Parathyroid adenoma (tissue), 2 donors: Measurements from ENCODE around the gene PIEZO2.

Source experiments
- H2AFZ ChIP-seq: fragments of 300-600 bp; sonication (generic); one replicate; pipeline ENCODE4 v1.7.0; 2017; ENCODE audit warnings: antibody characterized with exemption, mild to moderate bottlenecking
- H3K27ac ChIP-seq: fragments of 300-600 bp; sonication (generic); one replicate; pipeline ENCODE4 v1.7.0; 2017
- H3K27me3 ChIP-seq: fragments of 300-600 bp; sonication (generic); one replicate; pipeline ENCODE4 v1.7.0; 2017; ENCODE audit warnings: low read length; ENCODE audit not compliant: control insufficient read depth, insufficient read depth
- H3K36me3 ChIP-seq: fragments of 300-600 bp; sonication (generic); one replicate; pipeline ENCODE4 v1.7.0; 2017; ENCODE audit warnings: low read length; ENCODE audit not compliant: control insufficient read depth, insufficient read depth
- H3K4me1 ChIP-seq: fragments of 300-600 bp; sonication (generic); one replicate; pipeline ENCODE4 v1.7.0; 2017; ENCODE audit warnings: control low read depth
- H3K4me2 ChIP-seq: fragments of 300-600 bp; sonication (generic); one replicate; pipeline ENCODE4 v1.7.0; 2017; ENCODE audit warnings: low read length
- H3K4me3 ChIP-seq: fragments of 300-600 bp; sonication (generic); one replicate; pipeline ENCODE4 v1.7.0; 2017; ENCODE audit warnings: low read depth, low read length
- H3K79me2 ChIP-seq: fragments of 300-600 bp; sonication (generic); one replicate; pipeline ENCODE4 v1.7.0; 2017; ENCODE audit warnings: control low read depth
- H3K9ac ChIP-seq: fragments of 300-600 bp; sonication (generic); one replicate; pipeline ENCODE4 v1.7.0; 2017; ENCODE audit warnings: mild to moderate bottlenecking
- H3K9me3 ChIP-seq: fragments of 300-600 bp; sonication (generic); one replicate; pipeline ENCODE4 v1.7.0; 2017; ENCODE audit warnings: low read length; ENCODE audit not compliant: control insufficient read depth
- TF ChIP-seq, protein P1 (sequence below): fragments of 300-600 bp; sonication (generic); IDR thresholded peaks from one replicate; pipeline ENCODE4 v1.7.0; 2017; ENCODE audit warnings: antibody characterized with exemption, mild to moderate bottlenecking
- donor health status: primary hyperparathyroidism.

Gene PIEZO2

DNA sequence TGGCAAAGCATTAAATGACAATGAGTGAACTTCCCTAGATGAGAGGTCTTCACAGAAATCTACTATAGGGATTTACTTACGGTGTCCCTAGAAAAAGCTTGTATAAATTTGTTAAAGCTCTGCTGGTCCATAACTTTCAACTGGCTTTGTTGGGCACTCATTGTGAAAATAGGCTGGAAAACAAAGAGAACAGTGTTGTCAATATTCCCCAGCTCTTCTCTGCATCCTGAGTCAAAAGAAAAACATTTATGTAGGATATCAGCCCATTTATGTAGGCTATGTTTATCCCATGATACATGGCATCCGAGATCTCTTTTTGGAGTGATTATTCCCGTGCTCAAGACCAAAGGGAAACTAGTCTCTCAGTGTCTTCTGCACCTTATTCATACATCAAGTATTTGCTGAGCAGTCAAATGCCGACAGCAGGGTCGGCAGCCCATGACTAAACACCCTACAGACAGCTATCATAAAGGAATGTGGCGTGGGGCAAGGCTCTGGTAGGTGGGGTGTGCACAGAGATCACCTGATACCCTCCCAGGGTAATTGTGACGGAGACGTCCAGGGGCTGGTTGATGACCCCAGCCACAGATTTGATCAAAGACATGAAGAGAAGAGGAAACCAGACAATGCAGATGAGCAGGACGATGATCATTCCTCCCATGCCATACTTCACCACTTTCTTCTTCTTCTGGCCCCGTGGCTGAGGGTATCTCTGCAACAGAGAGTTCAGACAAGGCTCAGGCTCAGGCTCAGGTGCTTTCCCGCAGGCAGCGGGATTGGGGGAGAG is 467.6 kb downstream of the PIEZO2 start:
- TF ChIP-seq, protein P1, sequence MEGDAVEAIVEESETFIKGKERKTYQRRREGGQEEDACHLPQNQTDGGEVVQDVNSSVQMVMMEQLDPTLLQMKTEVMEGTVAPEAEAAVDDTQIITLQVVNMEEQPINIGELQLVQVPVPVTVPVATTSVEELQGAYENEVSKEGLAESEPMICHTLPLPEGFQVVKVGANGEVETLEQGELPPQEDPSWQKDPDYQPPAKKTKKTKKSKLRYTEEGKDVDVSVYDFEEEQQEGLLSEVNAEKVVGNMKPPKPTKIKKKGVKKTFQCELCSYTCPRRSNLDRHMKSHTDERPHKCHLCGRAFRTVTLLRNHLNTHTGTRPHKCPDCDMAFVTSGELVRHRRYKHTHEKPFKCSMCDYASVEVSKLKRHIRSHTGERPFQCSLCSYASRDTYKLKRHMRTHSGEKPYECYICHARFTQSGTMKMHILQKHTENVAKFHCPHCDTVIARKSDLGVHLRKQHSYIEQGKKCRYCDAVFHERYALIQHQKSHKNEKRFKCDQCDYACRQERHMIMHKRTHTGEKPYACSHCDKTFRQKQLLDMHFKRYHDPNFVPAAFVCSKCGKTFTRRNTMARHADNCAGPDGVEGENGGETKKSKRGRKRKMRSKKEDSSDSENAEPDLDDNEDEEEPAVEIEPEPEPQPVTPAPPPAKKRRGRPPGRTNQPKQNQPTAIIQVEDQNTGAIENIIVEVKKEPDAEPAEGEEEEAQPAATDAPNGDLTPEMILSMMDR: no peak

DNA sequence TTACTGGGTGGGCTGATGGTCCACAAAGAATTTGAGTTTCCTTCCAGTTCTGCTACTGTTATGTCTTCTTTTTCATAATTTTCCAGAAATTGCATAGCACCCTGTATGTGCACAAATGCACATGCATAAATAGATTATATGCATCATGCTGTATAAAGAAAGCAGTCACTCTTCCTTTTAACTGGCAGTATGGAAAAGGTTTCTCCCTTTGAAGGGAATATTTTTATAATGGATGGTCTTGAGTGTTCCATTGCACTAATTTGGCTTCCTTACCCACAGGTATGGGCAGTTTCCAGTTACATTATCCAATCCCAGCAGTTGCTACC is 469.1 kb downstream of the PIEZO2 start:
- Histone ChIP-seq H3K27ac (no peak overlapping the region), H3K27me3 (no peaks in the 10 kb centered on the region), H3K4me3 (no peak overlapping the region), H3K9me3 (no peaks in the 10 kb centered on the region), H3K4me1 (no peaks in the 10 kb centered on the region), H3K9ac (no peak overlapping the region), H3K79me2 (no peaks in the 10 kb centered on the region), H3K36me3 (no peaks in the 10 kb centered on the region), H2AFZ (no peak overlapping the region), H3K4me2 (no peak overlapping the region)
- TF ChIP-seq, protein P1: no peak

More for the DNA sequence above, 467.6 kb downstream of the PIEZO2 start:
- H3K4me3 ChIP-seq: no peak overlapping the region
- no peaks in the 10 kb centered on the region for H3K9me3 ChIP-seq
- H3K27me3 ChIP-seq: no peaks in the 10 kb centered on the region
- H3K4me2 ChIP-seq: no peak overlapping the region
- H3K79me2 ChIP-seq: no peaks in the 10 kb centered on the region
- no peaks in the 10 kb centered on the region for H3K36me3 ChIP-seq
- H3K9ac ChIP-seq: no peak overlapping the region
- H3K27ac ChIP-seq: no peak overlapping the region
- no peaks in the 10 kb centered on the region for H3K4me1 ChIP-seq
- H2AFZ ChIP-seq: no peak overlapping the region

DNA sequence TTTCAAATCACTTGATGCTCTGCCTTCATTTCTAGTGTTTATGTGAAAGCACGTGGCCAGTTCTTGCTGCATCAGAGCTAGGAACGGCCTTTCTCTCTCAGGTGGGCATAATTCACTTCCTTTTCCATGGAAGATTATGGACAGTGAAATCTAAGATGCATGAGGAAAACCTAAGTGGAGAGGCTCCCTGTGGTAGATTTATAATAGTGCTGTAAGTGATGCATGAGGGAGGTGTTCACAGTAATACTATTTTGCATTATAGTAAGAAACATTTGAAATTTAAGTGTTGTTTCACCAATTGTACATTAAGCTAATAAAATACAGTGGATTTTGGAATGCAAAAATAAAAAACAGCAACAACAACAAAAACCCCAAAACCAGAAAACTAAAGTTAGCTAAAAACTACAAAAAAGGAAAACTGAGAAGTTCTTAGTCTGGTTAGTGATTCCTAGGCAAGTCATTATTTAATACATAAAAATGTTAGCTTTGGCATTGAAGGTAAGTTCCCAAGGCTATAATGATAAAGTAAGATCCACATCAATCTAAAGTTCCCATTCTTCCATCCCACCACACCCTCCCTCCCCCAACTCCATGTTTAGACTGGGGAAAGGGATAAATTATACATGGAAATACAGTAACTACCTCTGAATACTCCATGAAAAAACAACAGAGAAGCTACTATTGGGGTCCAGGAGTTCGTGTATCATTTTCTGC is 469.7 kb downstream of the PIEZO2 start:
- H3K79me2 ChIP-seq: no peaks in the 10 kb centered on the region
- H3K4me3 ChIP-seq: no peak overlapping the region
- H3K4me2 ChIP-seq: no peak overlapping the region
- H2AFZ ChIP-seq: no peak overlapping the region
- no peak overlapping the region for H3K27ac ChIP-seq
- H3K9ac ChIP-seq: no peak overlapping the region
- no peaks in the 10 kb centered on the region for H3K4me1 ChIP-seq
- no peaks in the 10 kb centered on the region for H3K36me3 ChIP-seq
- no peaks in the 10 kb centered on the region for H3K27me3 ChIP-seq
- no peaks in the 10 kb centered on the region for H3K9me3 ChIP-seq
- TF ChIP-seq, protein P1: no peak

DNA sequence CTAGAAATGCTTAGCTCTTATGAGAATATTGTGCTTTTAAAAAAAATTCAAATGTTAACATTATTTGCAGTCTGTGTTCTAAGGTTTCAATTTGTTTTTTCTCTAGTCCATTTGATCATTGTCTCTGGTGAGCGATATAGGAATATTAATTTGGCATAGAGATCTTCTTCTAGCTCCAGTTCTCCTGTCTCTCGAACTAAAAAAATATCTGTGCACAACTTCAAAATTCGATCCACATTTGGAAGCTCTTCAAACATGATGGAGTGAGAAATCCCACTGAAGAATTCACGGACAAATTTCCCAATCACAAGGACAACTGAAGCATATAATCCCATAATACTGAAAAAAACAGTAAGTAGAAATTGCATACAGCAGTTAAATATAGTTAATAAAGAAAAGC is 477.9 kb downstream of the PIEZO2 start:
- no peak overlapping the region for H3K27ac ChIP-seq
- no peak overlapping the region for H3K9ac ChIP-seq
- H3K79me2 ChIP-seq: no peaks in the 10 kb centered on the region
- no peak overlapping the region for H2AFZ ChIP-seq
- no peaks in the 10 kb centered on the region for H3K27me3 ChIP-seq
- no peaks in the 10 kb centered on the region for H3K9me3 ChIP-seq
- no peak overlapping the region for H3K4me2 ChIP-seq
- H3K4me3 ChIP-seq: no peak overlapping the region
- TF ChIP-seq, protein P1: no peak
- H3K4me1 ChIP-seq: no peaks in the 10 kb centered on the region
- H3K36me3 ChIP-seq: no peaks in the 10 kb centered on the region
